ENCODE measurements around the gene BLACAT1.

- TF ChIP-seq CTCF (IDR thresholded peaks at IDR 0.05; ENCODE audit: low read depth, low read length): no peak
- no peak for TF ChIP-seq EZH2phosphoT487 (IDR thresholded peaks at IDR 0.05; ENCODE audit: low read depth)
These were observed 40.8 kb upstream of the BLACAT1 start for GRCh38 chr1:205496661-205497060.

Data from OCI-LY3 (cell line).